GM21526 (cell line): ENCODE results near the gene TMEM140.

ENCODE experiments used
- ATAC-seq: cut with Tn5 transposase; IDR thresholded peaks from one replicate; pipeline ENCODE4 v1.9.1; 2021; ENCODE audit warnings: moderate library complexity; ENCODE audit not compliant: unreplicated experiment, low FRiP score

TMEM140 gene

GRCh38 chr7:135192914-135193536 lies 45.2 kb downstream of the TMEM140 start:
- no peak for ATAC-seq

- no peak for ATAC-seq
These were observed 45.8 kb downstream of the TMEM140 start for GRCh38 chr7:135193615-135194081.

GRCh38 chr7:135194494-135195095 lies 46.7 kb downstream of the TMEM140 start:
- ATAC-seq: no peak

GRCh38 chr7:135195156-135195555 lies 47.3 kb downstream of the TMEM140 start:
- ATAC-seq: no peak

- no peak for ATAC-seq
These were observed 48.2 kb downstream of the TMEM140 start for GRCh38 chr7:135195968-135196629.

- no peak for ATAC-seq
These were observed 49.5 kb downstream of the TMEM140 start for GRCh38 chr7:135197343-135197742.

- no peak for ATAC-seq
These were observed 50.2 kb downstream of the TMEM140 start for GRCh38 chr7:135197906-135198655.

GRCh38 chr7:135199439-135199838 lies 51.6 kb downstream of the TMEM140 start:
- ATAC-seq: no peak

- ATAC-seq: no peak
These were observed 53.0 kb downstream of the TMEM140 start for GRCh38 chr7:135200821-135201331.

GRCh38 chr7:135201350-135201749 lies 53.5 kb downstream of the TMEM140 start:
- no peak for ATAC-seq

GRCh38 chr7:135204341-135204749 lies 56.5 kb downstream of the TMEM140 start:
- no peak for ATAC-seq

- ATAC-seq: no peak
These were observed 57.0 kb downstream of the TMEM140 start for GRCh38 chr7:135204876-135205275.

GRCh38 chr7:135205850-135206249 lies 58.0 kb downstream of the TMEM140 start:
- no peak for ATAC-seq

GRCh38 chr7:135206941-135207391 lies 59.1 kb downstream of the TMEM140 start:
- no peak for ATAC-seq

- peak; percentile 26 for ATAC-seq
These were observed 59.7 kb downstream of the TMEM140 start for GRCh38 chr7:135207406-135208101.

- no peak for ATAC-seq
These were observed 60.4 kb downstream of the TMEM140 start for GRCh38 chr7:135208102-135208793.

- no peak for ATAC-seq
These were observed 61.5 kb downstream of the TMEM140 start for GRCh38 chr7:135209225-135209834.

- no peak for ATAC-seq
These were observed 63.0 kb downstream of the TMEM140 start for GRCh38 chr7:135210888-135211178.

GRCh38 chr7:135211179-135211945 lies 63.5 kb downstream of the TMEM140 start, which contains the start of gene WDR91:
Gene WDR91 (minus strand): TSS chr7:135211526. CDS start chr7:135211502, 24 bp downstream.
- ATAC-seq: peak; percentile 84
